ENCODE results near the gene GRK3.

DNA sequence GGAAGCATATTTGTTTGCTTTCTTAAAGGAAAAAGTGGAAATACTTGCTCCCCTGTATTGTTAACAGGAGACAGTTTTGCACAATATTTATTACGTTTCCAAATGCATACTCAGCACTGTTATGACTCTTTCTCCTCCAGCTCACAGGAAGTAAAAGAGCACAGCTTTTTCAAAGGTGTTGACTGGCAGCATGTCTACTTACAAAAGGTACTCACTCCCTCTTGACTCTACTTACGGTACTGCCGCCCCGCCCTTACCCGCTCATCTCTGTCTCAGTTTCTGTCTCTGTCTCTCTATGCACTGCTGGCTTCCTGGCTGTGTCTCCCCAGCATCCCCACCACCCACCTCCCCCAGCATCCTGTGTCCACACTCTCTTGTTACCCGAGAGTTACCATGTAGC is 145.3 kb downstream of the GRK3 start:
- TF ChIP-seq, protein P1, sequence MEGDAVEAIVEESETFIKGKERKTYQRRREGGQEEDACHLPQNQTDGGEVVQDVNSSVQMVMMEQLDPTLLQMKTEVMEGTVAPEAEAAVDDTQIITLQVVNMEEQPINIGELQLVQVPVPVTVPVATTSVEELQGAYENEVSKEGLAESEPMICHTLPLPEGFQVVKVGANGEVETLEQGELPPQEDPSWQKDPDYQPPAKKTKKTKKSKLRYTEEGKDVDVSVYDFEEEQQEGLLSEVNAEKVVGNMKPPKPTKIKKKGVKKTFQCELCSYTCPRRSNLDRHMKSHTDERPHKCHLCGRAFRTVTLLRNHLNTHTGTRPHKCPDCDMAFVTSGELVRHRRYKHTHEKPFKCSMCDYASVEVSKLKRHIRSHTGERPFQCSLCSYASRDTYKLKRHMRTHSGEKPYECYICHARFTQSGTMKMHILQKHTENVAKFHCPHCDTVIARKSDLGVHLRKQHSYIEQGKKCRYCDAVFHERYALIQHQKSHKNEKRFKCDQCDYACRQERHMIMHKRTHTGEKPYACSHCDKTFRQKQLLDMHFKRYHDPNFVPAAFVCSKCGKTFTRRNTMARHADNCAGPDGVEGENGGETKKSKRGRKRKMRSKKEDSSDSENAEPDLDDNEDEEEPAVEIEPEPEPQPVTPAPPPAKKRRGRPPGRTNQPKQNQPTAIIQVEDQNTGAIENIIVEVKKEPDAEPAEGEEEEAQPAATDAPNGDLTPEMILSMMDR (IDR thresholded peaks at IDR 0.05): no peak
- TF ChIP-seq POLR2A (IDR thresholded peaks at IDR 0.05): no peak

Data from thyroid gland (tissue), 4 donors.